GM12878 (cell line): ENCODE results near the gene GRPEL2. TPM values are rescaled to one million over a fixed set of nuclear protein-coding genes. Genes with fewer than 3 reads are reported as not detected.

Source experiments
- ATAC-seq: fragments of 200-7000 bp; cut with Tn5 transposase; 3 replicates; pipeline ENCODE4 v1.9.1; 2020; ENCODE audit warnings: mild to moderate bottlenecking, moderate library complexity
- BruUV-seq: library from RNA; stranded (reverse); fragments of 400-500 nt; replicated peaks from 2 replicates; lab custom pipeline; 2021; lab: Mats Ljungman, UMichigan
- CTCF ChIA-PET: fragments of 300-600 bp; sonication (Branson Sonifier 250); formaldehyde crosslinking; extraction: SDS; loops from one replicate; lab custom pipeline; 2021; ENCODE audit warnings: inconsistent platforms; lab: Yijun Ruan, JAX
- POLR2A ChIA-PET: fragments of 350-600 bp; formaldehyde crosslinking; extraction: SDS; loops from one replicate; lab custom pipeline; 2021; ENCODE audit warnings: inconsistent platforms; lab: Charles Lee
- RAD21 ChIA-PET: fragments of 300-600 bp; sonication (Branson Sonifier 250); formaldehyde crosslinking; loops from one replicate; lab custom pipeline; 2023; ENCODE audit warnings: antibody characterized with exemption; ENCODE audit not compliant: unreplicated experiment; lab: Charles Lee
- SMC1A ChIA-PET: fragments of 300-600 bp; sonication (Branson Sonifier 250); formaldehyde crosslinking; loops from one replicate; lab custom pipeline; 2023; ENCODE audit not compliant: unreplicated experiment, uncharacterized antibody; lab: Charles Lee
- DNase-seq: peaks from one replicate; pipeline ENCODE4 v3.0.0-alpha.2; 2011; ENCODE audit warnings: low read depth, low spot score
- FAIRE-seq: peaks from 3 replicates; lab custom pipeline; 2011; peaks lifted over from hg19 to GRCh38; lab: Jason Lieb, UNC
- H2AFZ ChIP-seq: 2 replicates; pipeline ENCODE4 v1.6.0; 2011; ENCODE audit warnings: low read depth, low read length, control low read depth; ENCODE audit not compliant: control insufficient read depth
- H3K27ac ChIP-seq: 2 replicates; pipeline ENCODE4 v1.5.1; 2011; ENCODE audit warnings: control low read depth; ENCODE audit not compliant: control insufficient read depth, insufficient read depth
- H3K27me3 ChIP-seq, 2 experiments: replicated peaks in 1 of 2; 2 replicates each; pipeline versions ENCODE4 v1.6.0 to v1.6.1; 2011; ENCODE audit warnings: low read length in 1 of 2; ENCODE audit not compliant: control insufficient read depth in 2 of 2, insufficient read depth in 2 of 2
- H3K36me3 ChIP-seq, 2 experiments: 2 replicates each; pipeline ENCODE4 v1.5.1; 2011; ENCODE audit warnings: low read length in 1 of 2; ENCODE audit not compliant: control insufficient read depth in 2 of 2, insufficient read depth in 2 of 2
- H3K4me1 ChIP-seq: 2 replicates; pipeline ENCODE4 v1.6.1; 2011; ENCODE audit warnings: mild to moderate bottlenecking, low read length, moderate library complexity, mixed read lengths; ENCODE audit not compliant: control insufficient read depth, insufficient read depth
- H3K4me2 ChIP-seq: 2 replicates; pipeline ENCODE4 v1.6.0; 2011; ENCODE audit warnings: control low read depth; ENCODE audit not compliant: control insufficient read depth, insufficient read depth
- H3K4me3 ChIP-seq: fragments of 200-600 bp; sonication (generic); 2 replicates; pipeline ENCODE4 v1.5.1; 2016
- H3K79me2 ChIP-seq: 2 replicates; pipeline ENCODE4 v1.6.0; 2011; ENCODE audit warnings: low read length; ENCODE audit not compliant: control insufficient read depth, insufficient read depth
- H3K9ac ChIP-seq: 2 replicates; pipeline ENCODE4 v1.8.0; 2011; ENCODE audit warnings: low read length, control low read depth, mixed read lengths; ENCODE audit not compliant: control insufficient read depth, insufficient read depth
- H3K9me3 ChIP-seq: replicated peaks from 3 replicates; pipeline ENCODE4 v1.5.1; 2011; ENCODE audit warnings: mild to moderate bottlenecking, low read length; ENCODE audit not compliant: control insufficient read depth, insufficient read depth
- H4K20me1 ChIP-seq: 2 replicates; pipeline ENCODE4 v1.6.0; 2011; ENCODE audit not compliant: control insufficient read depth, insufficient read depth
- BHLHE40 ChIP-seq, 2 experiments: fragments of 450-650 bp in 1 of 2; IDR thresholded peaks; 2 replicates each; pipeline ENCODE4 v1.6.1; 2011 to 2017; ENCODE audit warnings: low read depth in 2 of 2, borderline replicate concordance in 1 of 2, improper control_type of control experiment in 1 of 2, low read length in 1 of 2, mild to moderate bottlenecking in 1 of 2
- IRF5 ChIP-seq: fragments of 450-650 bp; IDR thresholded peaks from 2 replicates; pipeline ENCODE4 v1.6.1; 2017; ENCODE audit warnings: borderline replicate concordance
- NBN ChIP-seq: fragments of 450-650 bp; IDR thresholded peaks from 2 replicates; pipeline ENCODE4 v1.6.1; 2016
- NR2F1 ChIP-seq: fragments of 450-650 bp; conservative IDR thresholded peaks from 2 replicates; pipeline ENCODE4 v1.6.1; 2017; ENCODE audit warnings: mild to moderate bottlenecking
- PAX8 ChIP-seq: fragments of 450-650 bp; IDR thresholded peaks from 2 replicates; pipeline ENCODE4 v1.6.1; 2017; ENCODE audit warnings: mild to moderate bottlenecking, moderate library complexity
- PML ChIP-seq: IDR thresholded peaks from 2 replicates; pipeline ENCODE4 v1.6.1; 2012; ENCODE audit warnings: low read length, inconsistent platforms
- TARDBP ChIP-seq: IDR thresholded peaks from 2 replicates; pipeline ENCODE4 v1.6.1; 2016; ENCODE audit warnings: borderline replicate concordance
- YBX1 ChIP-seq: fragments of 450-650 bp; IDR thresholded peaks from 2 replicates; pipeline ENCODE4 v1.6.1; 2016; ENCODE audit warnings: antibody characterized with exemption
- WGBS: methylation state at CpG from one replicate; pipeline ENCODE4 v1.1.6; 2016; ENCODE audit warnings: low lambda C conversion rate; ENCODE audit not compliant: insufficient replicate concordance, insufficient coverage; ENCODE audit errors: missing lambda C conversion rate; 5-methylcytosine and 5-hydroxymethylcytosine counted together
- in situ Hi-C: fragments of 300-500 bp; cut with MboI; formaldehyde crosslinking; loops from 9 replicates; pipeline ENCODE4 v1.14.3; 2018; ENCODE audit warnings: mixed read lengths
- intact Hi-C: fragments of 100-400 bp; cut with micrococcal nuclease; formaldehyde crosslinking; loops from one replicate; pipeline ENCODE4 v1.14.2; 2022; ENCODE audit not compliant: unreplicated experiment
- polyA plus RNA-seq, 11 experiments: library from polyadenylated mRNA; depleted of rRNA in 4 of 11; unstranded in 6 of 11; stranded (reverse) in 5 of 11; fragments of >200 nt; fragmentation: Nextera tagmentation in 4 of 11; fragmentation: Illumina TruSeq in 1 of 11; extraction: Ambion mirVana in 4 of 11; extraction: Trizol in 1 of 11; gene quantifications; 1 replicate in 1 of 11; 2 replicates in 10 of 11; pipeline versions ENCODE4 v1.2.1 to v1.2.3, GENCODE V29; 2011 to 2016; ENCODE audit warnings: inconsistent platforms in 2 of 11, missing spikeins in 2 of 11, low read depth in 1 of 11
- total RNA-seq, 4 experiments: library from RNA; depleted of rRNA in 3 of 4; stranded (reverse); fragments of >200 nt in 3 of 4; fragmentation: Illumina TruSeq in 1 of 4; extraction: Trizol in 1 of 4; gene quantifications; 2 replicates each; pipeline versions ENCODE4 v1.2.1 to v1.2.3, GENCODE V29; 2013 to 2021

The GRPEL2 gene
- total and polyA plus RNA-seq, 10 of the 15 experiments (the other 5 are each of a cell fraction or from before 2014, with no cell fraction given) = 4.4 to 20.2 (median 14.1) TPM

GRCh38 chr5:149387081-149387631, 41.9 kb downstream of the GRPEL2 start:
- in situ Hi-C loops (no loop called here), intact Hi-C loops (no loop called here)
- FAIRE-seq (no peak), DNase-seq (no peak), ATAC-seq (no peak)
- CTCF ChIA-PET = interaction anchor here (0.7 to 12.8 kb wide), 8 partner anchors 14 to 178 kb away, joined by 3 to 137 read pairs (median 4); no protein-coding TSS in a partner anchor
- no peaks in the 10 kb centered on the region for H3K4me1 ChIP-seq
- no peaks in the 10 kb centered on the region for H4K20me1 ChIP-seq
- H3K79me2 ChIP-seq = no peaks in the 10 kb centered on the region
- peaks cover 2% of the 10 kb centered on the region in 2 experiments; a peak in 2 of 4 replicates for H3K27me3 ChIP-seq
- no peak overlapping the region for H3K4me3 ChIP-seq
- H2AFZ ChIP-seq = no peak overlapping the region
- H3K9ac ChIP-seq = no peak overlapping the region
- no TSS peak for BruUV-seq
- SMC1A ChIA-PET = interaction anchor here (0.8 to 1.2 kb wide), 2 partner anchors 22 to 57 kb away, joined by 3 to 4 read pairs; no protein-coding TSS in a partner anchor
- RAD21 ChIA-PET = interaction anchor here (1.3 kb wide), 1 partner anchor 176 kb away, joined by 4 read pairs; no protein-coding TSS in a partner anchor
- no peaks in the 10 kb centered on the region for H3K36me3 ChIP-seq
- H3K27ac ChIP-seq = no peak overlapping the region
- POLR2A ChIA-PET = interaction anchor here (1.4 kb wide), 1 partner anchor 222 kb away, joined by 3 read pairs; no protein-coding TSS in a partner anchor
- H3K4me2 ChIP-seq = no peak overlapping the region
- TF ChIP-seq IRF5 = no peak
- no peak for TF ChIP-seq YBX1
- no peak for TF ChIP-seq PAX8
- no peak for TF ChIP-seq PML
- WGBS = 48% methylated on average over 9 of the region's 9 CpGs
- no peaks in the 10 kb centered on the region for H3K9me3 ChIP-seq

GRCh38 chr5:149387982-149388381, 42.7 kb downstream of the GRPEL2 start:
- no TSS peak for BruUV-seq
- H3K4me1 ChIP-seq = no peaks in the 10 kb centered on the region
- no peak overlapping the region for H3K9ac ChIP-seq
- H3K4me3 ChIP-seq = no peak overlapping the region
- H2AFZ ChIP-seq = no peak overlapping the region
- TF ChIP-seq TARDBP (no peak), BHLHE40 (IDR thresholded peaks at IDR 0.05; ENCODE audit: borderline replicate concordance in 1 of 2, low read depth in 2 of 2, low read length in 1 of 2) (no peak), NBN (no peak), NR2F1 (no peak)
- no peak overlapping the region for H3K27ac ChIP-seq
- H3K4me2 ChIP-seq = no peak overlapping the region
- ChIA-PET SMC1A (interaction anchor here (1.2 kb wide), 1 partner anchor 21 kb away, joined by 4 read pairs; no protein-coding TSS in a partner anchor), CTCF (interaction anchor here (1.1 to 12.8 kb wide), 5 partner anchors 32 to 177 kb away, joined by 4 to 137 read pairs (median 5); no protein-coding TSS in a partner anchor), POLR2A (no interaction called here), RAD21 (no interaction called here)
- in situ Hi-C loops (no loop called here), intact Hi-C loops (no loop called here)
- H3K79me2 ChIP-seq = no peaks in the 10 kb centered on the region
- DNase-seq = no peak
- FAIRE-seq = no peak
- no peak for ATAC-seq
- WGBS = 0% methylated on average over 1 of the region's 1 CpG
- peaks cover 2% of the 10 kb centered on the region in 2 experiments; a peak in 2 of 4 replicates for H3K27me3 ChIP-seq
- H4K20me1 ChIP-seq = no peaks in the 10 kb centered on the region
- no peaks in the 10 kb centered on the region for H3K36me3 ChIP-seq
- H3K9me3 ChIP-seq = no peaks in the 10 kb centered on the region
